Calu3 (cell line): ENCODE data around the gene PLPPR5. TPM values are rescaled to one million over a fixed set of nuclear protein-coding genes. Genes with fewer than 3 reads are reported as not detected.

Source experiments
- BruUV-seq: library from RNA; stranded (reverse); fragments of 400-500 nt; replicated peaks from 2 replicates; lab custom pipeline; 2021; lab: Mats Ljungman, UMichigan
- CTCF ChIA-PET: fragments of 300-600 bp; sonication (Branson Sonifier 250); formaldehyde crosslinking; loops from one replicate; lab custom pipeline; 2022; ENCODE audit warnings: antibody characterized with exemption; lab: Charles Lee
- DNase-seq: peaks from one replicate; pipeline ENCODE4 v3.0.0; 2022
- H3K27ac Mint-ChIP-seq: one replicate; pipeline ENCODE4 v1.8.0; 2022; ENCODE audit warnings: mixed read lengths; ENCODE audit not compliant: unreplicated experiment
- H3K27me3 Mint-ChIP-seq: one replicate; pipeline ENCODE4 v1.8.0; 2022; ENCODE audit warnings: mixed read lengths; ENCODE audit not compliant: unreplicated experiment
- H3K36me3 Mint-ChIP-seq: one replicate; pipeline ENCODE4 v1.8.0; 2022; ENCODE audit warnings: mild to moderate bottlenecking, moderate library complexity, mixed read lengths; ENCODE audit not compliant: insufficient read depth, unreplicated experiment
- H3K4me1 Mint-ChIP-seq: one replicate; pipeline ENCODE4 v1.8.0; 2022; ENCODE audit warnings: mild to moderate bottlenecking, low read depth, mixed read lengths; ENCODE audit not compliant: unreplicated experiment
- H3K4me3 Mint-ChIP-seq: one replicate; pipeline ENCODE4 v1.8.0; 2022; ENCODE audit warnings: mild to moderate bottlenecking, low read depth, moderate library complexity, mixed read lengths; ENCODE audit not compliant: unreplicated experiment
- H3K9me3 Mint-ChIP-seq: one replicate; pipeline ENCODE4 v1.8.0; 2022; ENCODE audit warnings: low read depth, mixed read lengths; ENCODE audit not compliant: unreplicated experiment
- intact Hi-C: fragments of 100-400 bp; cut with micrococcal nuclease; formaldehyde crosslinking; loops from one replicate; pipeline ENCODE4 v1.10.0; 2022; ENCODE audit not compliant: unreplicated experiment
- total RNA-seq: library from RNA; stranded (reverse); gene quantifications from 2 replicates; pipeline ENCODE4 v1.2.3, GENCODE V29; 2022
- TF ChIP-seq, protein P1 (sequence below): fragments of 200-600 bp; IDR thresholded peaks from one replicate; pipeline ENCODE4 v1.8.0; 2022; ENCODE audit warnings: antibody characterized with exemption; ENCODE audit not compliant: unreplicated experiment

PLPPR5 gene
- total RNA-seq, 1 experiment from 2014 or later = not detected

DNA sequence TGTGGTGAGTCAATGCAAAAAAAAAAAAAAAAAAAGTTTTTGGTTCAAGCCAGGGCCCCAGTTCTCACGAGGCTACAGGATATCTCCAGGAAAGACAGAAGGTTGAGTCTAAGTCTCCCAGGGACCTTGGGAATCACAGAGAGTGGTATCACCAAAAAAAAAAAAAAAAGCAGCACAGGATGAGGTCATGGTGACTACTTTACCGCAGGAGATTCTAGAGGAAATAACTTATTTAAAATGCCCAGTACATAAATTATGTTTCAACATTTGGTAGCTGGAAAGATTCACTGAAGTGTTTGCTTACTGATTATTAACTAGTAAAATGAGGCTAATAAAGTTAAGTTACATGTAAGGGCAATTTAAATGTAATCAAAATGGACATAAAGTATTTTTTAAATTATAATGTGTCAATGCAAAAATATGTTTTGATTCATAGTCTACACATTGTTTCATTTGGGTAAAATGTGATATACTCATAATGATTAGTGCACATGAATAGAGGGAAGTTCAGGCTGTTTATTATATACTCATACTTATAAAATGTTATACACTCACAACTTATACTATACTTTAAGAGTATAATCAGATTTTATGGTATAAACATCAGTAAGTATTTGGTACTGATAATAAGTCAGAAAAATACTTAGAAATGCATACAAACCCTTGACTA, 84.1 kb downstream of the PLPPR5 start:
- no peaks in the 10 kb centered on the region for H3K27me3 Mint-ChIP-seq
- no peak for DNase-seq
- CTCF ChIA-PET = interaction anchor here (0.7 kb wide), 1 partner anchor 776 kb away, joined by 7 read pairs; no protein-coding TSS in a partner anchor
- intact Hi-C loops = no loop called here
- no TSS peak for BruUV-seq
- no peaks in the 10 kb centered on the region for H3K4me1 Mint-ChIP-seq
- no peaks in the 10 kb centered on the region for H3K9me3 Mint-ChIP-seq
- no peak overlapping the region for H3K27ac Mint-ChIP-seq
- no peaks in the 10 kb centered on the region for H3K36me3 Mint-ChIP-seq
- no peak overlapping the region for H3K4me3 Mint-ChIP-seq
- TF ChIP-seq, protein P1, sequence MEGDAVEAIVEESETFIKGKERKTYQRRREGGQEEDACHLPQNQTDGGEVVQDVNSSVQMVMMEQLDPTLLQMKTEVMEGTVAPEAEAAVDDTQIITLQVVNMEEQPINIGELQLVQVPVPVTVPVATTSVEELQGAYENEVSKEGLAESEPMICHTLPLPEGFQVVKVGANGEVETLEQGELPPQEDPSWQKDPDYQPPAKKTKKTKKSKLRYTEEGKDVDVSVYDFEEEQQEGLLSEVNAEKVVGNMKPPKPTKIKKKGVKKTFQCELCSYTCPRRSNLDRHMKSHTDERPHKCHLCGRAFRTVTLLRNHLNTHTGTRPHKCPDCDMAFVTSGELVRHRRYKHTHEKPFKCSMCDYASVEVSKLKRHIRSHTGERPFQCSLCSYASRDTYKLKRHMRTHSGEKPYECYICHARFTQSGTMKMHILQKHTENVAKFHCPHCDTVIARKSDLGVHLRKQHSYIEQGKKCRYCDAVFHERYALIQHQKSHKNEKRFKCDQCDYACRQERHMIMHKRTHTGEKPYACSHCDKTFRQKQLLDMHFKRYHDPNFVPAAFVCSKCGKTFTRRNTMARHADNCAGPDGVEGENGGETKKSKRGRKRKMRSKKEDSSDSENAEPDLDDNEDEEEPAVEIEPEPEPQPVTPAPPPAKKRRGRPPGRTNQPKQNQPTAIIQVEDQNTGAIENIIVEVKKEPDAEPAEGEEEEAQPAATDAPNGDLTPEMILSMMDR = no peak

DNA sequence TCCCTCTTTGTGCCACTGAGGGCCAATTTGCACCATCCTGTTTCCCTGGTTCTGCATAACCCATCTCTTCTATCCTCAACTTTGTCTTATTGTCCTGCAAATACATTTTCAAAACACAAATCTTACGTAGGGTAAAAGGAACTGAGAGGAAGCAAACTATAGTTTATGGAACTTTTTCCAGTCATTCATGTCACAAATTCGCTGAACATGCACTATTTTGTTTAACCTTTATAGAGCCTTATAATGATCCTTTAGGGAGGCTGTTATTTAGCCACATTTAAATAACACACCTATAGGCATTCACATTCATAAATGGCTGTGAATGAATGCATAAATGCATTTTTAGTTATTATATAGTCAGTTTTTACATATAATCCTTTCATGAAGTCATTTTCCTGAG, 85.0 kb downstream of the PLPPR5 start:
- CTCF ChIA-PET = no interaction called here
- no peaks in the 10 kb centered on the region for H3K9me3 Mint-ChIP-seq
- H3K27ac Mint-ChIP-seq = no peak overlapping the region
- TF ChIP-seq, protein P1 = no peak
- BruUV-seq = no TSS peak
- H3K4me3 Mint-ChIP-seq = no peak overlapping the region
- H3K4me1 Mint-ChIP-seq = no peaks in the 10 kb centered on the region
- H3K27me3 Mint-ChIP-seq = no peaks in the 10 kb centered on the region
- DNase-seq = no peak
- intact Hi-C loops = no loop called here
- H3K36me3 Mint-ChIP-seq = no peaks in the 10 kb centered on the region

DNA sequence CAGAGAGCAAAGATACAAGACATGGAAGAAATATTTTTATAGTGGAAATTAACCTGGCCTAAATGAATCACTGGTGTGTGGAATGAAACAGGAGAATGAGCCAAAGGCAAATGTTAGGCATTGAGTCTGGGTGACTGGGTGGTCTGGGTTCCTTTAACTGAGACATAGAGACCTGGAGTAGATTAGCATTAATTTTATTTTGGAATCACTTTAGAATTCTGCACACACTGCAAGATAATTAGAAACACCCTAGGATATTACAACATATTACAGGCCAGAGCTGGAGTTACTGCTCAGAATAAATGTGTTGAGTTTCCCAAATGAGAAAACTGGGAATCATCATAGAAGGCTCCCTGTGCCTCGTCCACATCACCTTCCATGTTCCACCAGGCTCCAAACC, 85.5 kb downstream of the PLPPR5 start:
- Mint-ChIP-seq H3K27ac (no peak overlapping the region), H3K4me1 (no peaks in the 10 kb centered on the region), H3K27me3 (no peaks in the 10 kb centered on the region), H3K4me3 (no peak overlapping the region), H3K9me3 (no peaks in the 10 kb centered on the region), H3K36me3 (no peaks in the 10 kb centered on the region)
- CTCF ChIA-PET = no interaction called here
- DNase-seq = no peak
- TF ChIP-seq, protein P1 = no peak
- no TSS peak for BruUV-seq
- intact Hi-C loops = no loop called here

DNA sequence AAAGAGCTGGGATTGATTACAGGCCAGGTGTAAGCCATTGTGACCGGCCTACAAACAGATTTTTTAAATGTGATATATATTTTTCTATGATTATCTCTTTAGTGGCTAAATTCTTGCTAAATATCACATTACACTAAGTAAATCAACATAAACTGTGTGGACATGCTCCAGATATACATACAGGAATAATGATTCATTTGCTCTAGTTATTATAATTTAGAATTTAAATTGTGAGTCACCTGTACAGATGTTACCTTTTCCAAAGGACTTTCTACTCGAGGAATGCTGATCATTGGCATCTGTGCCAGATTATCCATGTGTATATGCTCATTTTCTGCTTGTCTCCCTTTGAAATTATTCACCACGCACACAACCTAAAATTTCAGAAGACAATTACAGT, 90.1 kb downstream of the PLPPR5 start:
- Mint-ChIP-seq H3K4me1 (no peaks in the 10 kb centered on the region), H3K9me3 (no peaks in the 10 kb centered on the region), H3K4me3 (no peak overlapping the region), H3K27me3 (no peaks in the 10 kb centered on the region), H3K27ac (no peak overlapping the region), H3K36me3 (no peaks in the 10 kb centered on the region)
- CTCF ChIA-PET = no interaction called here
- no TSS peak for BruUV-seq
- DNase-seq = no peak
- TF ChIP-seq, protein P1 = no peak
- intact Hi-C loops = no loop called here
